A172 (cell line): ENCODE measurements around the gene AUTS2. TPM values are rescaled to one million over a fixed set of nuclear protein-coding genes. Genes with fewer than 3 reads are reported as not detected.
"Not testable (repeated sequence)": the region's sequence is repeated elsewhere in the genome, so short reads cannot be mapped to it uniquely, and the experiment has no call there.

Experiments used
- DNase-seq: peaks from one replicate; pipeline ENCODE4 v3.0.0-alpha.2; 2015; ENCODE audit warnings: low spot score
- total RNA-seq: library from RNA; depleted of rRNA; stranded (reverse); fragments of >200 nt; shearing (Covaris generic); gene quantifications from 2 replicates; pipeline ENCODE4 v1.2.3, GENCODE V29; 2014

Gene AUTS2
- total RNA-seq, 1 experiment from 2014 or later, result 4.6 TPM

GRCh38 chr7:70240873-70241272 lies 642.6 kb downstream of the AUTS2 start:
- DNase-seq, result no peak

GRCh38 chr7:70241536-70242175 lies 643.4 kb downstream of the AUTS2 start:
- no peak for DNase-seq

GRCh38 chr7:70242826-70243225 lies 644.6 kb downstream of the AUTS2 start:
- DNase-seq, result no peak

- DNase-seq, result no peak
Measured at GRCh38 chr7:70243443-70243842, 645.2 kb downstream of the AUTS2 start.

GRCh38 chr7:70257921-70258320 lies 659.6 kb downstream of the AUTS2 start:
- DNase-seq, result no peak

- DNase-seq, result no peak
Measured at GRCh38 chr7:70259502-70259901, 661.2 kb downstream of the AUTS2 start.

- no peak for DNase-seq
Measured at GRCh38 chr7:70263471-70264255, 665.4 kb downstream of the AUTS2 start.

GRCh38 chr7:70266186-70266585 lies 667.9 kb downstream of the AUTS2 start:
- DNase-seq, result no peak

GRCh38 chr7:70267381-70268120 lies 669.3 kb downstream of the AUTS2 start:
- DNase-seq, result no peak

- no peak for DNase-seq
Measured at GRCh38 chr7:70268179-70268578, 669.9 kb downstream of the AUTS2 start.

- DNase-seq, result no peak
Measured at GRCh38 chr7:70270149-70270548, 671.9 kb downstream of the AUTS2 start.

- peak; percentile 85 for DNase-seq
Measured at GRCh38 chr7:70271617-70272081, 673.4 kb downstream of the AUTS2 start.

GRCh38 chr7:70275570-70275969 lies 677.3 kb downstream of the AUTS2 start:
- not testable (repeated sequence) for DNase-seq

GRCh38 chr7:70285187-70285586 lies 686.9 kb downstream of the AUTS2 start:
- DNase-seq, result no peak

GRCh38 chr7:70285854-70286253 lies 687.6 kb downstream of the AUTS2 start:
- DNase-seq, result no peak

GRCh38 chr7:70288781-70289456 lies 690.6 kb downstream of the AUTS2 start:
- DNase-seq, result peak; percentile 23

- no peak for DNase-seq
Measured at GRCh38 chr7:70292716-70293115, 694.4 kb downstream of the AUTS2 start.

- DNase-seq, result no peak
Measured at GRCh38 chr7:70294211-70294911, 696.1 kb downstream of the AUTS2 start.

- DNase-seq, result peak; percentile 24
Measured at GRCh38 chr7:70298780-70299471, 700.7 kb downstream of the AUTS2 start.

- no peak for DNase-seq
Measured at GRCh38 chr7:70299472-70299807, 701.2 kb downstream of the AUTS2 start.

GRCh38 chr7:70301673-70302185 lies 703.5 kb downstream of the AUTS2 start:
- DNase-seq, result no peak
